Activated B cell treated with CpG ODN at 0.5 μM for 24 hours (primary cell): Measurements from ENCODE around the gene MZB1. TPM values are rescaled to one million over a fixed set of nuclear protein-coding genes. Genes with fewer than 3 reads are reported as not detected.

Source experiments
- ATAC-seq: fragments of 200-7000 bp; cut with Tn5 transposase; one replicate; pipeline ENCODE4 v1.10.0; 2021; ENCODE audit warnings: low read depth, mild to moderate bottlenecking, moderate library complexity
- CTCF ChIA-PET: fragments of 350-600 bp; sonication (Branson Sonifier 250); formaldehyde crosslinking; loops from one replicate; lab custom pipeline; 2021; ENCODE audit warnings: antibody characterized with exemption; lab: Charles Lee
- POLR2A ChIA-PET: fragments of 350-600 bp; sonication (Branson Sonifier 250); formaldehyde crosslinking; loops from one replicate; lab custom pipeline; 2021; ENCODE audit warnings: antibody characterized with exemption; lab: Charles Lee
- DNase-seq: peaks from one replicate; pipeline ENCODE4 v3.0.0; 2022
- H3K27ac Mint-ChIP-seq: one replicate; pipeline ENCODE4 v1.8.0; 2020; ENCODE audit warnings: mixed read lengths
- H3K27me3 Mint-ChIP-seq: one replicate; pipeline ENCODE4 v1.8.0; 2021; ENCODE audit warnings: mixed read lengths
- H3K36me3 Mint-ChIP-seq: one replicate; pipeline ENCODE4 v1.8.0; 2021; ENCODE audit warnings: low read depth, mixed read lengths
- H3K4me1 Mint-ChIP-seq: one replicate; pipeline ENCODE4 v1.8.0; 2021; ENCODE audit warnings: mixed read lengths
- H3K4me3 Mint-ChIP-seq: one replicate; pipeline ENCODE4 v1.8.0; 2020; ENCODE audit warnings: mild to moderate bottlenecking, mixed read lengths
- H3K9me3 Mint-ChIP-seq: one replicate; pipeline ENCODE4 v1.8.0; 2020; ENCODE audit warnings: mixed read lengths
- CTCF ChIP-seq: fragments of 200-600 bp; IDR thresholded peaks from one replicate; pipeline ENCODE4 v1.8.0; 2022; ENCODE audit warnings: antibody characterized with exemption, mild to moderate bottlenecking
- intact Hi-C: fragments of 100-400 bp; cut with micrococcal nuclease; formaldehyde crosslinking; loops from one replicate; pipeline ENCODE4 v1.15.1; 2024
- total RNA-seq: library from RNA; stranded (reverse); gene quantifications from 2 replicates; pipeline ENCODE4 v1.2.3, GENCODE V29; 2022

Gene MZB1
- total RNA-seq, 1 donor from 2014 or later = 47.1 TPM

GRCh38 chr5:139419226-139420192 is 29.8 kb upstream of the MZB1 start:
- Mint-ChIP-seq H3K36me3 (peaks cover 28% of the 10 kb centered on the region), H3K4me3 (no peak overlapping the region), H3K27ac (no peak overlapping the region), H3K27me3 (no peaks in the 10 kb centered on the region), H3K4me1 (peaks cover 5% of the 10 kb centered on the region), H3K9me3 (no peaks in the 10 kb centered on the region)
- ATAC-seq = no peak
- DNase-seq = no peak
- POLR2A ChIA-PET = no interaction called here
- intact Hi-C loops = loop anchor here (5.0 kb wide), 1 partner anchor 193 kb away; no protein-coding TSS in a partner anchor
- TF ChIP-seq CTCF = no peak
- CTCF ChIA-PET = interaction anchor here (0.9 to 8.6 kb wide), 4 partner anchors 10 to 216 kb away, joined by 3 to 131 read pairs (median 5); no protein-coding TSS in a partner anchor

- Mint-ChIP-seq H3K4me3 (no peak overlapping the region), H3K9me3 (no peaks in the 10 kb centered on the region), H3K36me3 (peaks cover 24% of the 10 kb centered on the region), H3K4me1 (peaks cover 5% of the 10 kb centered on the region), H3K27me3 (no peaks in the 10 kb centered on the region), H3K27ac (no peak overlapping the region)
- ATAC-seq (no peak), DNase-seq (no peak)
- intact Hi-C loops = no loop called here
- TF ChIP-seq CTCF = no peak
- ChIA-PET POLR2A (no interaction called here), CTCF (interaction anchor here (0.9 to 8.6 kb wide), 2 partner anchors 97 to 215 kb away, joined by 3 to 131 read pairs; no protein-coding TSS in a partner anchor)
These were observed 29.1 kb upstream of the MZB1 start for GRCh38 chr5:139418793-139419192.

GRCh38 chr5:139417214-139417613 is 27.5 kb upstream of the MZB1 start:
- H3K4me1 Mint-ChIP-seq = peaks cover under 1% of the 10 kb centered on the region
- TF ChIP-seq CTCF = no peak
- ChIA-PET CTCF (no interaction called here), POLR2A (no interaction called here)
- DNase-seq (no peak), ATAC-seq (no peak)
- H3K4me3 Mint-ChIP-seq = no peak overlapping the region
- no peaks in the 10 kb centered on the region for H3K9me3 Mint-ChIP-seq
- intact Hi-C loops = no loop called here
- H3K27me3 Mint-ChIP-seq = no peaks in the 10 kb centered on the region
- H3K36me3 Mint-ChIP-seq = peaks cover 23% of the 10 kb centered on the region
- no peak overlapping the region for H3K27ac Mint-ChIP-seq

- intact Hi-C loops = no loop called here
- H3K9me3 Mint-ChIP-seq = no peaks in the 10 kb centered on the region
- ChIA-PET POLR2A (no interaction called here), CTCF (no interaction called here)
- H3K27me3 Mint-ChIP-seq = no peaks in the 10 kb centered on the region
- TF ChIP-seq CTCF = no peak
- DNase-seq (no peak), ATAC-seq (no peak)
- H3K36me3 Mint-ChIP-seq = peaks cover 22% of the 10 kb centered on the region
- no peaks in the 10 kb centered on the region for H3K4me1 Mint-ChIP-seq
- no peak overlapping the region for H3K27ac Mint-ChIP-seq
- H3K4me3 Mint-ChIP-seq = no peak overlapping the region
These were observed 26.9 kb upstream of the MZB1 start for GRCh38 chr5:139416651-139417050.

GRCh38 chr5:139415869-139416268 is 26.2 kb upstream of the MZB1 start:
- intact Hi-C loops = no loop called here
- no peak overlapping the region for H3K27ac Mint-ChIP-seq
- H3K36me3 Mint-ChIP-seq = peaks cover 22% of the 10 kb centered on the region
- TF ChIP-seq CTCF = no peak
- ChIA-PET CTCF (interaction anchor here (0.7 kb wide), 1 partner anchor 8 kb away, joined by 3 read pairs; no protein-coding TSS in a partner anchor), POLR2A (interaction anchor here (0.6 kb wide), 1 partner anchor 353 kb away, joined by 5 read pairs; no protein-coding TSS in a partner anchor)
- ATAC-seq (no peak), DNase-seq (no peak)
- no peaks in the 10 kb centered on the region for H3K9me3 Mint-ChIP-seq
- no peaks in the 10 kb centered on the region for H3K27me3 Mint-ChIP-seq
- no peak overlapping the region for H3K4me3 Mint-ChIP-seq
- no peaks in the 10 kb centered on the region for H3K4me1 Mint-ChIP-seq
